Calu3 (cell line): ENCODE results near the gene TMEM121. TPM values are rescaled to one million over a fixed set of nuclear protein-coding genes. Genes with fewer than 3 reads are reported as not detected.
"Not testable (repeated sequence)": the region's sequence is repeated elsewhere in the genome, so short reads cannot be mapped to it uniquely, and the experiment has no call there.

Source experiments
- BruUV-seq: library from RNA; stranded (reverse); fragments of 400-500 nt; replicated peaks from 2 replicates; lab custom pipeline; 2021; lab: Mats Ljungman, UMichigan
- CTCF ChIA-PET: fragments of 300-600 bp; sonication (Branson Sonifier 250); formaldehyde crosslinking; loops from one replicate; lab custom pipeline; 2022; ENCODE audit warnings: antibody characterized with exemption; lab: Charles Lee
- DNase-seq: peaks from one replicate; pipeline ENCODE4 v3.0.0; 2022
- H3K27ac Mint-ChIP-seq: one replicate; pipeline ENCODE4 v1.8.0; 2022; ENCODE audit warnings: mixed read lengths; ENCODE audit not compliant: unreplicated experiment
- H3K27me3 Mint-ChIP-seq: one replicate; pipeline ENCODE4 v1.8.0; 2022; ENCODE audit warnings: mixed read lengths; ENCODE audit not compliant: unreplicated experiment
- H3K36me3 Mint-ChIP-seq: one replicate; pipeline ENCODE4 v1.8.0; 2022; ENCODE audit warnings: mild to moderate bottlenecking, moderate library complexity, mixed read lengths; ENCODE audit not compliant: insufficient read depth, unreplicated experiment
- H3K4me1 Mint-ChIP-seq: one replicate; pipeline ENCODE4 v1.8.0; 2022; ENCODE audit warnings: mild to moderate bottlenecking, low read depth, mixed read lengths; ENCODE audit not compliant: unreplicated experiment
- H3K4me3 Mint-ChIP-seq: one replicate; pipeline ENCODE4 v1.8.0; 2022; ENCODE audit warnings: mild to moderate bottlenecking, low read depth, moderate library complexity, mixed read lengths; ENCODE audit not compliant: unreplicated experiment
- H3K9me3 Mint-ChIP-seq: one replicate; pipeline ENCODE4 v1.8.0; 2022; ENCODE audit warnings: low read depth, mixed read lengths; ENCODE audit not compliant: unreplicated experiment
- CTCF ChIP-seq: fragments of 200-600 bp; IDR thresholded peaks from one replicate; pipeline ENCODE4 v1.8.0; 2022; ENCODE audit warnings: antibody characterized with exemption; ENCODE audit not compliant: unreplicated experiment
- intact Hi-C: fragments of 100-400 bp; cut with micrococcal nuclease; formaldehyde crosslinking; loops from one replicate; pipeline ENCODE4 v1.10.0; 2022; ENCODE audit not compliant: unreplicated experiment
- total RNA-seq: library from RNA; stranded (reverse); gene quantifications from 2 replicates; pipeline ENCODE4 v1.2.3, GENCODE V29; 2022

Gene TMEM121
- total RNA-seq, 1 experiment from 2014 or later: 0.38 TPM

GRCh38 chr14:105574411-105574810, 48.0 kb downstream of the TMEM121 start:
- BruUV-seq, intact Hi-C loops, CTCF ChIA-PET, H3K36me3 Mint-ChIP-seq, H3K27ac Mint-ChIP-seq, DNase-seq, H3K4me1 Mint-ChIP-seq, H3K4me3 Mint-ChIP-seq: not testable (repeated sequence)
- H3K27me3 Mint-ChIP-seq: peaks cover 44% of the 10 kb centered on the region
- peaks cover 31% of the 10 kb centered on the region for H3K9me3 Mint-ChIP-seq

DNA sequence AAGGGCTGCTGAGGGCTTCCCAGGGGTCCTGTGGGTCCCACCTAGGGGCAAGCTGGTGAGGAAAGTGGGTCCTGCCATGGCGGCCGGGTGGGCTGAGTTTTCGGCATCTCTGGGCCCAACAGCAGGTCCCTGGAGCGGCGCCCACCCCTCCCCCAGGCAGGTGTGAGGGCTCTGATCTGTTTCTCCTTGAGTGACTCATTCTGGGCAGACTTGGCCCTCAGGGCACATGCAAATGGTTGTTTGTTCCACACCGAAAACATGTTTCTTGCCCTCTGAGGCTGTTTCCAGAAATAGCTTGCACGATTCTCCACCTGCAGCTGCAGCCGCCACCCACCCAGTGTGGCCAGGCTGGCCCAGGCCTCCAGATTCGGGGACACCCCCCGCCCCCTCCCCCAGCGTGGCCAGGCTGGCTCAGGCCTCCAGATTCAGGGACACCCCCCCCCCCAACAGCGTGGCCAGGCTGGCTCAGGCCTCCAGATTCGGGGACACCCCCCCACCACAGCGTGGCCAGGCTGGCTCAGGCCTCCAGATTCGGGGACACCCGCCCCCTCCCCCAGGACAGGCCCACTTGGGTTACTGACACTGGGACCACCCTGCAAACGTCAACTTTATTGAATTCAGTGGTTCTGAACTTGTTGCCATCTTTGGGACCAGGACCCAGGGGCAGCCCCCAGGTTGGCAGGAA, 48.8 kb downstream of the TMEM121 start:
- peaks cover 44% of the 10 kb centered on the region for H3K27me3 Mint-ChIP-seq
- DNase-seq, BruUV-seq, H3K4me3 Mint-ChIP-seq, intact Hi-C loops, CTCF ChIA-PET, H3K36me3 Mint-ChIP-seq, H3K4me1 Mint-ChIP-seq, H3K27ac Mint-ChIP-seq: not testable (repeated sequence)
- H3K9me3 Mint-ChIP-seq: peaks cover 25% of the 10 kb centered on the region

GRCh38 chr14:105576525-105577088, 50.2 kb downstream of the TMEM121 start:
- BruUV-seq: no TSS peak
- intact Hi-C loops: no loop called here
- no peak for TF ChIP-seq CTCF
- Mint-ChIP-seq H3K36me3 (no peaks in the 10 kb centered on the region), H3K9me3 (peaks cover 19% of the 10 kb centered on the region), H3K27ac (peak overlapping the region; percentile 15), H3K4me1 (peaks cover 8% of the 10 kb centered on the region), H3K4me3 (no peak overlapping the region), H3K27me3 (peaks cover 44% of the 10 kb centered on the region)
- DNase-seq: no peak
- CTCF ChIA-PET: no interaction called here

DNA sequence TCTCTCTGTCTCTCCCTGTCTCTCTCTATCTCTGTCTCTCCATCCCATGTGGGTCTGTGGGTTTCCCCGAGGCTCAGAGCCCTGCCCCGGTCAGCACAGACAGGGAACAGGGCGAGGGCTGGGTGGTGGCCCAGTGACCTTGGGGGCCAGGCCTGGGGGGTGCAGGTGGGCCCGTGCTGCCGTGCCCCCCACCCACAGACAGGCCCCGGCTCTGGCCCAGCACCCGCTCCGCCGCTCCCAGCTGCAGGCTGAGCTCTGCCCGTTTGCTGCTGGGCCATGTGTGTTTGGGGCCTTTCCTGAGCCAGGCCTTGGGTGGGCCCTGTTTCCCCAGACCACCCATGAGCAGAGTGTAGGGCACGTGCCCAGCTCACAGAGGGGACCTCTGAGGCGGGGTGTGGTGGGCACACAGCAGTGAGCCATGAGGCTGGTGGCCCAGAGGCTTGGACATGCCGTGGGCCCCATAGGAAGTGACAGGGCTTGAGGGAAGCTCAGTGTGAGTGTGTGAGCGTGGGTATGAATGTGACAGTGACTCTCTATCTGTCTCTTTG, 51.0 kb downstream of the TMEM121 start:
- H3K36me3 Mint-ChIP-seq: no peaks in the 10 kb centered on the region
- H3K9me3 Mint-ChIP-seq: peaks cover 19% of the 10 kb centered on the region
- TF ChIP-seq CTCF: no peak
- BruUV-seq: no TSS peak
- H3K27me3 Mint-ChIP-seq: peaks cover 44% of the 10 kb centered on the region
- DNase-seq: no peak
- H3K4me3 Mint-ChIP-seq: no peak overlapping the region
- CTCF ChIA-PET: no interaction called here
- intact Hi-C loops: no loop called here
- peaks cover 8% of the 10 kb centered on the region for H3K4me1 Mint-ChIP-seq
- H3K27ac Mint-ChIP-seq: peak overlapping the region; percentile 15

DNA sequence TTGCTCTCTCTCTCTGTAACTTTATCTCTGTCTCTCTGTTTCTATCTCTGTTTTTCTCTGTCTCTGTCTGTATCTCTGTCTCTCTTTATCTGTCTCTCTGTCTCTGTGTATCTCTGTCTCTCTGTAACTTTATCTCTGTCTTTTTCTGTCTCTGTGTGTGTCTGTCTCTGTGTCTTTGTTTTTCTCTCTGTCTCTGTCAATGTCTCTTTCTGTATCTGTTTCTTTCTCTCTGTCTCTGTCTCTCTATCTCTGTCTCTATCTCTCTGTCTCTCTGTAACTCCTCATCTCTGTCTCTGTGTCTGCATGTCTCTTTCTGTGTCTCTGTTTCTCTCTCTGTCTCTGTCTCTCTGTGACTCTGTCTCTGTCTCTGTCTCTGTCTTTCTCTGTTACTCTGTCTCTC, 51.7 kb downstream of the TMEM121 start:
- peaks cover 8% of the 10 kb centered on the region for H3K4me1 Mint-ChIP-seq
- peaks cover 19% of the 10 kb centered on the region for H3K9me3 Mint-ChIP-seq
- TF ChIP-seq CTCF: no peak
- H3K27ac Mint-ChIP-seq: peak overlapping the region; percentile 1
- CTCF ChIA-PET: no interaction called here
- no peak for DNase-seq
- H3K4me3 Mint-ChIP-seq: no peak overlapping the region
- no peaks in the 10 kb centered on the region for H3K36me3 Mint-ChIP-seq
- H3K27me3 Mint-ChIP-seq: peaks cover 39% of the 10 kb centered on the region
- intact Hi-C loops: no loop called here
- no TSS peak for BruUV-seq

DNA sequence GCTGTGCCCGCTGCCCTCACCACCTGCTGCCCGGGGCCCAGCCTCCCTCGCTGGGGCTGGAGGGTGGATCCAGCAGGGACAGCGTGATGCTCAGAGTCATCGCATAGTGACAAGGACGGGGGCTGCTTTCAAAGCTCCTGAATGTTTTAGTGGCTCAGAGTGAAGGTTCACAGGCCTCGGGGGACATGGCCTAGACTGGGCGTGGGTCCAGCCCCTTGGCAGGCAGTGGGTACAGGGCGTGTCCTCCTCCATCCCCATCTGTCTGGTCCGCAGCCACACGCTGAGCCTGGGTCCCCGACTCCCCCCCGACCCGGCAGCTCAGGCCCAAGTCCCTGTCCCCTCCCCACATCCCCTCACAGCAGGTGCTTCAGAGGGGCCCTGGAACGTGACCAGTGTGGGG, 52.8 kb downstream of the TMEM121 start:
- CTCF ChIA-PET, intact Hi-C loops, H3K36me3 Mint-ChIP-seq, BruUV-seq, H3K4me3 Mint-ChIP-seq, DNase-seq, H3K27ac Mint-ChIP-seq, H3K4me1 Mint-ChIP-seq: not testable (repeated sequence)
- H3K27me3 Mint-ChIP-seq: peaks cover 32% of the 10 kb centered on the region
- H3K9me3 Mint-ChIP-seq: peaks cover 19% of the 10 kb centered on the region
